A549 (cell line): ENCODE measurements around the gene SCARB1.

ENCODE experiments used
- CTCF ChIP-seq: fragments of >200 bp; sonication (Bioruptor Twin); formaldehyde crosslinking; IDR thresholded peaks from 3 replicates; pipeline ENCODE4 v1.5.1; 2016
- EP300 ChIP-seq, 2 experiments: fragments of >200 bp; sonication (Bioruptor Twin); formaldehyde crosslinking; IDR thresholded peaks; 2 replicates in 1 of 2; 3 replicates in 1 of 2; pipeline ENCODE4 v1.6.1; 2016 to 2017
- HMGXB4 ChIP-seq: fragments of 250-450 bp; sonication (Bioruptor Pico); IDR thresholded peaks from 2 replicates; pipeline ENCODE4 v1.5.0; 2021; ENCODE audit warnings: mild to moderate bottlenecking, moderate library complexity, borderline replicate concordance
- JUN ChIP-seq, 2 experiments: fragments of >200 bp; sonication (Bioruptor Twin); formaldehyde crosslinking; IDR thresholded peaks; 2 replicates in 1 of 2; 3 replicates in 1 of 2; pipeline ENCODE4 v1.6.1; 2016 to 2017
- RAD21 ChIP-seq, 2 experiments: fragments of >200 bp in 1 of 2; sonication (Bioruptor Twin) in 1 of 2; formaldehyde crosslinking in 1 of 2; IDR thresholded peaks in 1 of 2; conservative IDR thresholded peaks in 1 of 2; 2 replicates in 1 of 2; 3 replicates in 1 of 2; pipeline ENCODE4 v1.6.1; 2012 to 2018; ENCODE audit warnings: inconsistent platforms in 1 of 2
- REST ChIP-seq: fragments of 200-600 bp; sonication (generic); IDR thresholded peaks from 2 replicates; pipeline ENCODE4 v1.6.1; 2016; ENCODE audit warnings: antibody characterized with exemption, mild to moderate bottlenecking, moderate library complexity
- ZFP36 ChIP-seq: fragments of 450-650 bp; IDR thresholded peaks from 2 replicates; pipeline ENCODE4 v1.6.1; 2014; ENCODE audit warnings: borderline replicate concordance; ENCODE audit not compliant: partially characterized antibody

GRCh38 chr12:124909831-124910560 lies 46.3 kb upstream of the SCARB1 start:
- TF ChIP-seq ZFP36 (no peak), RAD21 (conservative IDR thresholded peaks at IDR 0.05 in 1 of 2, IDR thresholded peaks at IDR 0.05 in 1 of 2) (no peak), REST (no peak; the same call in 1 of the 2 replicates), JUN (IDR thresholded peaks at IDR 0.05) (peak; percentile 31 to 39; a peak in 4 of 5 replicates), CTCF (no peak), HMGXB4 (CRISPR knock-in tag) (peak; percentile 99), EP300 (IDR thresholded peaks at IDR 0.05) (no peak)
